ENCODE data around the gene STUB1. TPM values are rescaled to one million over a fixed set of nuclear protein-coding genes. Genes with fewer than 3 reads are reported as not detected.

The STUB1 gene
- total and polyA plus RNA-seq, 2 donors: 70.2 to 122 TPM

DNA sequence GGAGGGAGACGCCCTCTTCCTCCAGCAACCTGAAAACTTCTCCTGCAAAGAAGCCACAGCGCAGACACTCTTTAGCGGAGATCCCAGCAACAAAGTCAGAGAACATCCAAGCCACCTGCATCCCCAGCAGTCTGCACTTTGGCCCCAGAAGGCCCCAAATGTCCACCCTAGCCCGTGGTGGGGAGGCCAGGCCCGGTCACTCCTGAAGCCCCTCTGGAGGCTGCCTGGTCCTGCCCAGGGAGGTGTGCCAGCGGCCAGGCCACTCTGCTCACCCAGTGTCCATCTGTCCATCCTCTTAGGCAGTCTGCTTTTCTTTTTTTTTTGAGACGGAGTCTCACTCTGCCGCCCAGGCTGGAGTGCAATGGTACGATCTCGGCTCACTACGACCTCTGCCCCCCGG lies 52.1 kb downstream of the STUB1 start:
- Histone ChIP-seq H3K36me3 (ENCODE audit: control insufficient read depth in 2 of 2, insufficient read depth in 2 of 2, low read length in 1 of 2) (peaks cover 53 to 84% of the 10 kb centered on the region in 2 donors), H3K4me3 (ENCODE audit: low read length in 2 of 2) (no peak overlapping the region), H3K27me3 (ENCODE audit: control insufficient read depth in 2 of 2, insufficient read depth in 1 of 2, low read length in 1 of 2) (peaks cover 4 to 24% of the 10 kb centered on the region in 2 donors), H3K9me3 (ENCODE audit: control insufficient read depth in 2 of 2, insufficient read depth in 1 of 2, low read length in 1 of 2) (peaks cover 0 to 7% of the 10 kb centered on the region in 2 donors), H3K4me1 (ENCODE audit: control insufficient read depth in 2 of 2, insufficient read depth in 2 of 2, low read length in 2 of 2) (peaks cover 5 to 27% of the 10 kb centered on the region in 2 donors), H3K27ac (ENCODE audit: low read depth in 1 of 2, low read length in 1 of 2) (no peak overlapping the region)
- 96% methylated on average over 12 of the region's 12 CpGs for WGBS
- DNase-seq (ENCODE audit: low read depth in 6 of 9, low spot score in 9 of 9): no peak

Other genes starting within 250 kb of the STUB1 start
- 16.8 TPM for gene CAPN15, start 152.7 kb upstream of the STUB1 start, total RNA-seq
- 40.4 TPM for gene CAPN15, start 152.7 kb upstream of the STUB1 start, polyA plus RNA-seq
- under 0.01 TPM for gene PRR35, start 120.0 kb upstream of the STUB1 start, total RNA-seq
- gene PRR35, start 120.0 kb upstream of the STUB1 start, polyA plus RNA-seq: 0.09 TPM
- 5.5 TPM for gene NHLRC4, start 113.4 kb upstream of the STUB1 start, total RNA-seq
- gene NHLRC4, start 113.4 kb upstream of the STUB1 start, polyA plus RNA-seq: 3.1 TPM
- gene PIGQ, start 110.4 kb upstream of the STUB1 start, total RNA-seq: 14.4 TPM
- gene PIGQ, start 110.4 kb upstream of the STUB1 start, polyA plus RNA-seq: 65.4 TPM
- gene RAB40C, start 90.3 kb upstream of the STUB1 start, total RNA-seq: 20.1 TPM
- 43.3 TPM for gene RAB40C, start 90.3 kb upstream of the STUB1 start, polyA plus RNA-seq
- gene WFIKKN1, start 49.4 kb upstream of the STUB1 start, total RNA-seq: 0.33 TPM
- 2.1 TPM for gene WFIKKN1, start 49.4 kb upstream of the STUB1 start, polyA plus RNA-seq
- gene METTL26, start 44.1 kb upstream of the STUB1 start, total RNA-seq: 97.6 TPM
- gene METTL26, start 44.1 kb upstream of the STUB1 start, polyA plus RNA-seq: 110 TPM
- 17.0 TPM for gene MCRIP2, start 38.6 kb upstream of the STUB1 start, total RNA-seq
- gene MCRIP2, start 38.6 kb upstream of the STUB1 start, polyA plus RNA-seq: 25.2 TPM
- 10.1 TPM for gene WDR90, start 31.0 kb upstream of the STUB1 start, total RNA-seq
- 22.6 TPM for gene WDR90, start 31.0 kb upstream of the STUB1 start, polyA plus RNA-seq
- 39.3 TPM for gene RHOT2, start 12.3 kb upstream of the STUB1 start, total RNA-seq
- gene RHOT2, start 12.3 kb upstream of the STUB1 start, polyA plus RNA-seq: 252 TPM
- gene RHBDL1, start 4.7 kb upstream of the STUB1 start, total RNA-seq: 5.1 TPM
- gene RHBDL1, start 4.7 kb upstream of the STUB1 start, polyA plus RNA-seq: 3.1 TPM
- 23.4 TPM for gene JMJD8, start 3.9 kb downstream of the STUB1 start, total RNA-seq
- gene JMJD8, start 3.9 kb downstream of the STUB1 start, polyA plus RNA-seq: 31.2 TPM
- 2.2 TPM for gene WDR24, start 10.0 kb downstream of the STUB1 start, total RNA-seq
- 10.1 TPM for gene WDR24, start 10.0 kb downstream of the STUB1 start, polyA plus RNA-seq
- 0.76 TPM for gene FBXL16, start 25.4 kb downstream of the STUB1 start, total RNA-seq
- gene FBXL16, start 25.4 kb downstream of the STUB1 start, polyA plus RNA-seq: 9.6 TPM
- gene METRN, start 34.7 kb downstream of the STUB1 start, total RNA-seq: 21.9 TPM
- gene METRN, start 34.7 kb downstream of the STUB1 start, polyA plus RNA-seq: 24.2 TPM
- gene ANTKMT, start 40.7 kb downstream of the STUB1 start, total RNA-seq: 53.9 TPM
- gene ANTKMT, start 40.7 kb downstream of the STUB1 start, polyA plus RNA-seq: 56.2 TPM
- gene CCDC78, start 46.0 kb downstream of the STUB1 start, total RNA-seq: 4.8 TPM
- gene CCDC78, start 46.0 kb downstream of the STUB1 start, polyA plus RNA-seq: 12.4 TPM
- 15.7 TPM for gene HAGHL, start 46.7 kb downstream of the STUB1 start, total RNA-seq
- 50.6 TPM for gene HAGHL, start 46.7 kb downstream of the STUB1 start, polyA plus RNA-seq
- 20.8 TPM for gene CIAO3, start 60.6 kb downstream of the STUB1 start, total RNA-seq
- 60.4 TPM for gene CIAO3, start 60.6 kb downstream of the STUB1 start, polyA plus RNA-seq
- gene MSLN, start 80.3 kb downstream of the STUB1 start, total RNA-seq: 0.61 TPM
- 2.6 TPM for gene MSLN, start 80.3 kb downstream of the STUB1 start, polyA plus RNA-seq
- 16.9 TPM for gene RPUSD1, start 108.0 kb downstream of the STUB1 start, total RNA-seq
- gene RPUSD1, start 108.0 kb downstream of the STUB1 start, polyA plus RNA-seq: 20.9 TPM
- gene CHTF18, start 108.2 kb downstream of the STUB1 start, total RNA-seq: 20.4 TPM
- 38.8 TPM for gene CHTF18, start 108.2 kb downstream of the STUB1 start, polyA plus RNA-seq
- not detected for gene GNG13, start 120.3 kb downstream of the STUB1 start, total RNA-seq
- gene GNG13, start 120.3 kb downstream of the STUB1 start, polyA plus RNA-seq: 0.55 TPM

Data from thymus (tissue), 11 donors.